Smooth muscle cell (in vitro differentiated cells): ENCODE measurements around the gene ANO10. TPM values are rescaled to one million over a fixed set of nuclear protein-coding genes. Genes with fewer than 3 reads are reported as not detected.
A peak's percentile ranks its signal among the peaks of the same experiment; 100 is the strongest.

Experiments used
- DNase-seq: peaks from one replicate; lab custom pipeline; 2025; ENCODE audit not compliant: unreplicated experiment; lab: John Stamatoyannopoulos, UW
- H2AFZ ChIP-seq: fragments of 200-600 bp; sonication (generic); 2 replicates; pipeline ENCODE4 v1.6.0; 2016; ENCODE audit warnings: antibody characterized with exemption, low read depth, mild to moderate bottlenecking
- H3F3A ChIP-seq: fragments of 200-600 bp; sonication (generic); 2 replicates; pipeline ENCODE4 v1.6.0; 2017; ENCODE audit warnings: antibody characterized with exemption, low read depth
- H3K27ac ChIP-seq: fragments of 200-600 bp; sonication (generic); 2 replicates; pipeline ENCODE4 v1.5.1; 2016; ENCODE audit warnings: low read depth, mild to moderate bottlenecking
- H3K27me3 ChIP-seq: fragments of 200-600 bp; sonication (generic); 2 replicates; pipeline ENCODE4 v1.6.1; 2016; ENCODE audit warnings: low read depth, mild to moderate bottlenecking
- H3K36me3 ChIP-seq: fragments of 200-600 bp; sonication (generic); 2 replicates; pipeline ENCODE4 v1.5.1; 2016; ENCODE audit warnings: low read depth
- H3K4me1 ChIP-seq: fragments of 200-600 bp; sonication (generic); 2 replicates; pipeline ENCODE4 v1.5.1; 2016; ENCODE audit warnings: low read depth
- H3K4me2 ChIP-seq: fragments of 200-600 bp; sonication (generic); 2 replicates; pipeline ENCODE4 v1.6.0; 2016; ENCODE audit warnings: mild to moderate bottlenecking
- H3K4me3 ChIP-seq: fragments of 200-600 bp; sonication (generic); 2 replicates; pipeline ENCODE4 v1.5.1; 2016; ENCODE audit warnings: mild to moderate bottlenecking
- H3K79me2 ChIP-seq: fragments of 200-600 bp; sonication (generic); 2 replicates; pipeline ENCODE4 v1.6.0; 2016; ENCODE audit warnings: low read depth, mild to moderate bottlenecking
- H3K9ac ChIP-seq: fragments of 200-600 bp; sonication (generic); 2 replicates; pipeline ENCODE4 v1.6.0; 2016; ENCODE audit warnings: low read depth
- H3K9me3 ChIP-seq: fragments of 200-600 bp; sonication (generic); replicated peaks from 2 replicates; pipeline ENCODE4 v1.5.1; 2016; ENCODE audit warnings: low read depth
- H4K20me1 ChIP-seq: fragments of 200-600 bp; sonication (generic); 2 replicates; pipeline ENCODE4 v1.6.0; 2016; ENCODE audit warnings: low read depth
- WGBS: methylation state at CpG from one replicate; pipeline ENCODE4 v1.1.7; 2016; ENCODE audit warnings: low lambda C conversion rate; 5-methylcytosine and 5-hydroxymethylcytosine counted together
- polyA plus RNA-seq: library from polyadenylated mRNA; unstranded; fragments of >200 nt; fragmentation: Nextera tagmentation; extraction: Ambion mirVana; gene quantifications from 2 replicates; pipeline ENCODE4 v1.2.1, GENCODE V29; 2016
- total RNA-seq: library from RNA; depleted of rRNA; stranded (reverse); fragments of >200 nt; gene quantifications from 2 replicates; pipeline ENCODE4 v1.2.3, GENCODE V29; 2014
- TF ChIP-seq, protein P1 (sequence below): fragments of 200-600 bp; sonication (generic); IDR thresholded peaks from 2 replicates; pipeline ENCODE4 v1.5.1; 2017; ENCODE audit warnings: borderline replicate concordance, mild to moderate bottlenecking, antibody characterized with exemption; ENCODE audit not compliant: insufficient read depth, poor library complexity, severe bottlenecking

The ANO10 gene
- total and polyA plus RNA-seq, 2 experiments from 2014 or later, result 19.2 to 25.3 TPM

DNA sequence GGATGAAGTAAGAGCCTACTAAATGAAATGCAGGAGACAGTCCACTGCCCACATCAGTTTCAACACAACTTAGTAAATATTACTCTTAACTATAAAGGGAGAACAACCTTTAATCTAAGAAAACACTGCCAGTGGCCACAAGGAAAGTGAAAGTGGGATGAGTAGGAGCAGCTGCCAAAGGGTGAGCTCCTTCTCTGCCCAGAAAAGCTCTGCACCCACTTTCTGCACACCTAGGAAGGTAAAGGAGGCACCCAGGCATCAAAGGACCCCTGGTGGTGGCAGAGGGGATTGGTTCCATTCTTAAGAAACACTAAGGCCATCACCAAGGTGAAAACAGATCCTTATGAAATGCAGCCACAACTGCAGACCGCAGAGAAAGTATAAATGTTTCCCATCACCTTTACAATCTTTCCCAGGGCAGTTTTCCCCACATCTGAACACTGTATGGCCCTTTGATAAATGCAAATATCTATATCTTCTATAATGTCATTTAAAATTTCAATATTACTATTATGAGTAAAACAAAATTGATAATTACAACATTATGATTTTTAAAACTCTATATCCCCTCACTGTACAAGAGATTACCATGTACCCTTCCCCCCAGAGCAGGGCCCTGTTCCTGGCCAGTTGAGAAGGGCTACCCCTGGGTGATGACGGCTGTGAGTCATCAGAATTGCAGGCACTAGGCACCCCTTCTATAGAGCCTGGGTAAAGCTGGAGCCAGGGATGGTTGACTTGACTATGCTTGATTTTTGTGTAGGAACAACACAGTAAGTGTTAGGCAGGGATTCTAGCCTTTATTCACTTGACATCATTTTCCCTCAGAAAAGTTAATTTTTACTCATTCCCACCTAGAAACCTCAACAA lies 243.5 kb downstream of the ANO10 start:
- Histone ChIP-seq H3K36me3 (no peaks in the 10 kb centered on the region), H3K4me2 (no peak overlapping the region), H4K20me1 (no peaks in the 10 kb centered on the region), H3K27ac (no peak overlapping the region), H3K27me3 (no peaks in the 10 kb centered on the region), H3K79me2 (no peaks in the 10 kb centered on the region), H2AFZ (no peak overlapping the region), H3K4me3 (no peak overlapping the region), H3K9ac (no peak overlapping the region), H3F3A (no peaks in the 10 kb centered on the region), H3K9me3 (no peaks in the 10 kb centered on the region), H3K4me1 (peaks cover 5% of the 10 kb centered on the region)
- DNase-seq, result no peak
- TF ChIP-seq, protein P1, sequence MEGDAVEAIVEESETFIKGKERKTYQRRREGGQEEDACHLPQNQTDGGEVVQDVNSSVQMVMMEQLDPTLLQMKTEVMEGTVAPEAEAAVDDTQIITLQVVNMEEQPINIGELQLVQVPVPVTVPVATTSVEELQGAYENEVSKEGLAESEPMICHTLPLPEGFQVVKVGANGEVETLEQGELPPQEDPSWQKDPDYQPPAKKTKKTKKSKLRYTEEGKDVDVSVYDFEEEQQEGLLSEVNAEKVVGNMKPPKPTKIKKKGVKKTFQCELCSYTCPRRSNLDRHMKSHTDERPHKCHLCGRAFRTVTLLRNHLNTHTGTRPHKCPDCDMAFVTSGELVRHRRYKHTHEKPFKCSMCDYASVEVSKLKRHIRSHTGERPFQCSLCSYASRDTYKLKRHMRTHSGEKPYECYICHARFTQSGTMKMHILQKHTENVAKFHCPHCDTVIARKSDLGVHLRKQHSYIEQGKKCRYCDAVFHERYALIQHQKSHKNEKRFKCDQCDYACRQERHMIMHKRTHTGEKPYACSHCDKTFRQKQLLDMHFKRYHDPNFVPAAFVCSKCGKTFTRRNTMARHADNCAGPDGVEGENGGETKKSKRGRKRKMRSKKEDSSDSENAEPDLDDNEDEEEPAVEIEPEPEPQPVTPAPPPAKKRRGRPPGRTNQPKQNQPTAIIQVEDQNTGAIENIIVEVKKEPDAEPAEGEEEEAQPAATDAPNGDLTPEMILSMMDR, result peak; percentile 50
- 87% methylated on average over 2 of the region's 2 CpGs for WGBS

DNA sequence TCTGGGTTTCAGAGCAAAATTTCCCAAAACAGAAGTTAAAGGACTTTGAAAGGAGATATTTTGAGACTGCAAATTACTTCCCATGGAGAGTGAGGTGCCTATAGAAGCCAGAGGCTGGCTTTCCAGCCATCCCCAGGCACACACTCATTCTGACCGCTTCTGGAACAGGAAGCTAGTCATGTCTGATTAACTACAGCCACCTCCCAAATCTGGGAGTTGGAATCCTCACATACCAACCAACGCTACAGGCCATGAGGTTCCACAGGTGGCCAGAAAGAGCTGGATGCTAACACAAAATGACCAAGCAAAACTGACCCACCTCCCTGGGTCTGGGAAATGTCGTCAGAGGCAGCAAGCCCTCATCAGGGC lies 248.3 kb downstream of the ANO10 start:
- no peak overlapping the region for H3K9ac ChIP-seq
- no peaks in the 10 kb centered on the region for H3K27me3 ChIP-seq
- TF ChIP-seq, protein P1, result no peak
- no peaks in the 10 kb centered on the region for H3K9me3 ChIP-seq
- no peak overlapping the region for H3K4me2 ChIP-seq
- H3K4me1 ChIP-seq, result peaks cover 5% of the 10 kb centered on the region
- no peaks in the 10 kb centered on the region for H4K20me1 ChIP-seq
- no peak overlapping the region for H2AFZ ChIP-seq
- H3K36me3 ChIP-seq, result no peaks in the 10 kb centered on the region
- no peak overlapping the region for H3K4me3 ChIP-seq
- 81% methylated on average over 3 of the region's 3 CpGs for WGBS
- H3K79me2 ChIP-seq, result no peaks in the 10 kb centered on the region
- H3F3A ChIP-seq, result no peaks in the 10 kb centered on the region
- DNase-seq, result no peak
- H3K27ac ChIP-seq, result no peak overlapping the region

DNA sequence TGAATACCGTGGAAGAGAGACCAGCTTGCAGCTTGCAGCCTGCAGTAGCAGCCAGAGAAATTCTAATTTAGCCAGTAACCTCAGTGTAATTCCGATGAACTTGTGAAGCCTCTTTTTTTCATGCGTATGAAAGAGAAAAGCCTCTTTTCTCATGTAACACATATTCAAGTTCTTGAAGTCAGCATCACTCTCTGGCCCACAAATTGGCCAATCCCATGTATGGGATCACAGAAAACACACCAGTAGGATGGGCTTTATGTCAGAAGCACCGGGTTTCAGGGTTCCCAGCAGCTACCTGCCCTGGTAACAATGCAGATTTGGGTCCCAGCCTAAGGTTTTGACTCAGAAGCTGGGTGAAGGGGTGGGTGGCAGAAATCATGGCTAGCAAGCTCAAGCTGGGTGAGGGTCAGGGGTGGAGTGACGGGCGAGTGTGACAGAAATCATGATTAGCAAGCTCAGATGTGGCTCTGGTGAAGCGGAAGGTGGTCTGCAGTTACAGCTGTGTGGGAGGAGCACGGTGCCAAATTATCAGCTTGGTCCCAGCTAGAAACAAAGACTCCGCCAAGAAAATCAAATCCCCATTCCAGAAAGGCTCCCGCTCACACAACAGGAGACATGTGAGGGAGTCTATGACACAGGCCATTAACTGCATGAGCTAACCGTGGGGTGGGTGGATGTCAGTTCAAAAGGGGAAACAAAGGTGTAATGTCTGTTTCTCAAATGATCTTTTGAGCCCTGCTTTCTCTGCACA lies 248.8 kb downstream of the ANO10 start:
- Histone ChIP-seq H3K9me3 (no peaks in the 10 kb centered on the region), H3K27ac (no peak overlapping the region), H3K4me1 (peaks cover 5% of the 10 kb centered on the region), H4K20me1 (no peaks in the 10 kb centered on the region), H2AFZ (no peak overlapping the region), H3K9ac (no peak overlapping the region), H3K27me3 (no peaks in the 10 kb centered on the region), H3F3A (no peaks in the 10 kb centered on the region), H3K79me2 (no peaks in the 10 kb centered on the region), H3K36me3 (no peaks in the 10 kb centered on the region), H3K4me3 (no peak overlapping the region), H3K4me2 (no peak overlapping the region)
- TF ChIP-seq, protein P1, result no peak
- no peak for DNase-seq
- WGBS, result 77% methylated on average over 11 of the region's 11 CpGs
